NCI-H1436 treated with DMSO at 0.1 percent for 48 hours (cell line): Measurements from ENCODE around the gene PDXP.

ENCODE experiments used
- DNase-seq: peaks from one replicate; lab custom pipeline; 2025; lab: John Stamatoyannopoulos, UW

Gene PDXP

GRCh38 chr22:37697538-37697835 is 39.0 kb downstream of the PDXP start:
- no peak for DNase-seq

GRCh38 chr22:37701141-37701786 is 42.7 kb downstream of the PDXP start:
- DNase-seq, result no peak

GRCh38 chr22:37703906-37704305 is 45.4 kb downstream of the PDXP start:
- DNase-seq, result no peak

GRCh38 chr22:37704645-37705044 is 46.1 kb downstream of the PDXP start:
- no peak for DNase-seq

- DNase-seq, result no peak
Observed at GRCh38 chr22:37705205-37705604, 46.7 kb downstream of the PDXP start.

- no peak for DNase-seq
Observed at GRCh38 chr22:37708580-37709444, 50.3 kb downstream of the PDXP start.

GRCh38 chr22:37709445-37709765 is 50.9 kb downstream of the PDXP start:
- DNase-seq, result no peak

GRCh38 chr22:37710675-37711074 is 52.2 kb downstream of the PDXP start:
- DNase-seq, result no peak

- DNase-seq, result no peak
Observed at GRCh38 chr22:37711490-37711889, 53.0 kb downstream of the PDXP start.

- no peak for DNase-seq
Observed at GRCh38 chr22:37713761-37714160, 55.2 kb downstream of the PDXP start.

- no peak for DNase-seq
Observed at GRCh38 chr22:37714634-37715033, 56.1 kb downstream of the PDXP start.

GRCh38 chr22:37715760-37716159 is 57.2 kb downstream of the PDXP start:
- no peak for DNase-seq
